GM18519 (cell line): ENCODE measurements around the gene UBE2J2.

ENCODE experiments used
- ATAC-seq: cut with Tn5 transposase; IDR thresholded peaks from one replicate; pipeline ENCODE4 v1.9.1; 2021; ENCODE audit warnings: mild to moderate bottlenecking, moderate library complexity; ENCODE audit not compliant: unreplicated experiment, low FRiP score

The UBE2J2 gene

DNA sequence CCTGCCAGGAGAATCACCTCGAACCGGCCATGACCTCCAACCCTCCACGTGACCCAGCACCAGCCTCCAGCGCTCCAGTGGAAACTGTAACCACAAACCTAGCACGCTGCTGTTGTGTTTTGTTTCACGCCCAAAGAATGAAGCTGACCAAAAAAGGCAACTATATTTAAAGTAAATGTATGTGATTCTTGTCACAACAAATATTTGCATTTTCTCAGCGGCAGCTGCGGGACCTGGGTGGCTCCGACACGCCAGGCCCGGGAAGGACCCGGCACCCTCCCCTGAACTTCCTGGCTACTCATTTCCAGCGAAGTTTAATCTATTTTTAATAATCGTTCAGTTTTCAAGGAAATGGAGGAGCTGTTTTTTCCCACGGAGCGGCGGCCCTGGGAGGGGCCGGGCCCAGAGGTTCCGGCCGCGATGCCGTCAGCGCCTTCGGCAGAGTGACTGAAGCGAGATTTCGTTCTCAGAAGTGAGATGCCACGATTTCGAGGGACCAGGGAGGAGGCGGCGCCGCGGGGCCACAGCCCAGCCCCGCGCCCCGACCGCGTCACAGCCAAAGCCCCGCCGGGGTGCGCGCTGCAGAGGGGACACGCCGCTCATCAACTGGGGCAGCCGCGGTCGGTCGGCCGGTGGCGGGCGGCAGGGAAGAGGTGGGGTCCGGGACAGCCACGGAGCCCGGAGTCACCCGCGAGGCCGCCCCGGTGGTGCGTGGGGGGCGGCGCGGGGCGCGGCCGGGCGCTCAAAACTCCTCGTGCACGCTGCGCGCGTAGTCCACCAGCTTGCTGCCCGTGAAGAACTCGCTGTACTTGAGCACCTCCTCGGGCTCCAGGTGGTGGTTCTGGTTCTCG, 56.7 kb downstream of the UBE2J2 start:
- no peak for ATAC-seq

DNA sequence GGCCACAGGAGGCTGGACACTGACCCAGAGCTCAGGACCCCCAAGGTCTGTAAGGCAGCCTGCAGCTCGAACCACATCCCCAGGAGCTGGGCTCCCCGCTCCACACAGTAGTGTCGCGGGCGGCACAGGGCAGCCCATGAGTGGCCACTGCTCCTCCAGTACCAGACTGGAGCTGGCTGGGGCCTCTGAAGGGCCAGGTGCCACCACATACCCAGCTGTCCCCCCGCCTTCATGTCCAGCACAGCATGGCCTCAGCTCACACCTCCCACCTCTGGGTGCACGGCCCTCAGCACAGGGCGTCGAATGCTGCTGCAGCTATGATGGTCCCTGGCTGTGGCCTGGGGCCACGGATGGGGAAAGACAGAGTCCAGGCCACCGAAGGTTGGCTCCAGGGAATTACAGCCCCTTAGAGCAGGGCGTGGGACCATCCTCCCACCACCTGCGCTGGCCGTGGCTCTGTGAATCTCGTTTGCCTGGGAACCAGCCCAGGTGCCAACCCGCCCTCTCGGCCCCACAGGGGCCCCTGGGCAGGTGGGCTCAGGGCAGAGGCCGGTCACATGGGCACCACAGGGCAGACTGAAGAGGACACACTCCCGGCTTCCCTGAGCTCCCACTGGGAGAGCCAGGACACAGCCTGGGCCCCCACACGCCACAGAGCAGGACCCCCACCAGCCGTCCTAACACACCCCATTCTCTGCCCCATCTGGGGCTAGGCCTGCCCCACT, 57.6 kb downstream of the UBE2J2 start:
- no peak for ATAC-seq

DNA sequence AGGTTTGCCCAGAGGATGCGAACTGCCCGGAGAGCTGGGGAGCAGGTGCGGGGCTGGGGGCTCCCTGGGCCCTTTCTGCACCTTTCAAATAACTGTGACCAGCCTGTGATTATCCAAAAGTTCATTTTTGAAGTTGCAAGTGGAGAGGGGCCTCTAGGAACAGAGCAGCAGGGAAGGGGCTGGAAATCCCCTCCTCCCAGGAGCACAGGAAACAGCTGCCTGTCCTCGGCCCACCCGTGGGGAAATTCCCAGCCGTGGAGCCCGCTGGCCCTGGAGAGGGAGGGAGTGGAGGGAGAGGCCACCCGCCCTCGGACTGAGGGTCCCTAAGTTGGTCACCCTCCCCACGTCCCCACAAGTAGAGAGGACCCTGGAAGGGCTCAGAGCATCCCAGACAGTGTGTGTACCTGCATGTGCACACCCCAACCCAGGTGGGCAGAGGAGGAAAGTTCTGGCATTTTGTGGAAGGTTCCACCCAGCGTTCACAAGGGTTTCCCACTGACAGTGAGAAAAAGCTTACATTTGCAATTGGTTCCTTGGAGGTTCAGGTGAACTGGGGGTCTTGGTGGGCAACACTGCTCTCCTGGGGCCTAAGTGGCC, 58.5 kb downstream of the UBE2J2 start:
- ATAC-seq = no peak

DNA sequence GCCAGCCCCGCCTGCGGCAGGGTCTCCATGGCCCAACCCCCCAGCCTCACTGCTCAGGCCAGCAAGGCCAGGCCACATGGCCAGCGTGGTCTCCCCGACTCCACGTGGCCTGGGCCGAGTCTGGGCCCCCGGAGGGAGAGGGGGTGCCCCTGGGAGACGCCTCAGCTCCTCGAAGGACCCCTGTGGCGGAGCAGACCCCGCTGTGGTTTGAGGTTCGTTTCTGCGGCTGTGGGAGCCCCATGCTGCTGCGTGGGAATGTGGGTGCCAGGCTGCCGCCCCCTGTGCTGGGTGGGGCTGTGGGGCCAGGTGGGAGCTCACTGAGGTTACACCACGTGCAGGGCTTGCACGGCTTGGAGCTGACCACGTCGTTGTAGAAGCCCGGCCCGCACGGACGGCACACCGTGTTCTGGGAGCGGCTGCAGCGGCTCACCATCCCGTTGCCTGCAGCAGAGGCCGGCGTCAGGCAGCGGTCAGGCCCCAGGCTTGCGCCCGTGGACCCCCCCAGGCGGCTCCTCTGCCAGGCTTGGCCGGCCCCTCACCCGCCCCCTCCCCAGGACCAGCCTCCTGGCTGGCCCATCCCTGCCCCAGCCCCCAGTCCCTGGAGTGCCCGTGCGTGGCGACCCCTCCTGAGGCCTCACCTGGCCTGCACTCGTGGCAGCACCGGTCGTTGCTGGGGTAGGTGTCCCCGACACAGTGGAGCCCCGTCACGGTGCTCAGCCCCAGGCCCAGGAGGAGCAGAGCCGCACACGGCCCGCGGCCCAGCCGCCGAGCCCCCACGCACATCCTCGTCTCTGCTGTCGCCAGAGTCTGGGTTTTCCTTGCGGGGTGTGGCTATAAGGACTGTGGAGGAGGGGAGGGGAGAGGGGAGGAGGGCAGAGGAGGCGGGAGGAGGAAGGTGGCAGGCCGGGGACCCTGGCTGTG, 60.0 kb downstream of the UBE2J2 start, which contains the start of gene TNFRSF4:
Gene TNFRSF4, minus strand, starts transcription at position 809 of the 921 bp plus-strand sequence. Its CDS starts 26 bp downstream, at position 783.
- no peak for ATAC-seq

DNA sequence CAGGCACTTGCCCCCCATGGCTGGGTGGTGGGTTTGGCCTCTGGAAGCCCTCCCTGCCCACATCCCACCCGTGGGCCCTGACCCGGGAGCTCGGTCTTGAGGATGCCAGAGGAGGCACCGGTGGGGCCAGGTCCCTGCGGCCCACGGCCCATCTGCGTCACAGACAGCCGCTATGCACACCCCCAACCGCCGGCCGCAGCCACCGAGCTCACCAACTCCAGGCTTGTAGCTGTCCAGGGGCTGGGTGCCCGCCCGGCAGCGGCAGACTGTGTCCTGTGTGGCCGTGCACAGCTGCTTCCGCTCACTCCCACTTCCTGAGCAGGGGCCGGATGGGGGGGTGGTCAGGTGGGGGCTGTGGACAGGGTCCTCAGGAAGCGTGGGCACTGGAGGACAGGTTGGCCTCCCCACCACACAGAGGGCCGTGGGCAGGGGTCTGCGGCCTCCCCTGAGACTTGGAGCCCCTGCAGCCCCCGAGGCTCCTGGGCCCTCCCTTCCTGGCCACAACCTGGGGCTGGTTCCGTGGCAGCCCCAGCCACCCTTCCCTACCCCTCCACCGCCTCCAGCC, 60.8 kb downstream of the UBE2J2 start:
- ATAC-seq = no peak

DNA sequence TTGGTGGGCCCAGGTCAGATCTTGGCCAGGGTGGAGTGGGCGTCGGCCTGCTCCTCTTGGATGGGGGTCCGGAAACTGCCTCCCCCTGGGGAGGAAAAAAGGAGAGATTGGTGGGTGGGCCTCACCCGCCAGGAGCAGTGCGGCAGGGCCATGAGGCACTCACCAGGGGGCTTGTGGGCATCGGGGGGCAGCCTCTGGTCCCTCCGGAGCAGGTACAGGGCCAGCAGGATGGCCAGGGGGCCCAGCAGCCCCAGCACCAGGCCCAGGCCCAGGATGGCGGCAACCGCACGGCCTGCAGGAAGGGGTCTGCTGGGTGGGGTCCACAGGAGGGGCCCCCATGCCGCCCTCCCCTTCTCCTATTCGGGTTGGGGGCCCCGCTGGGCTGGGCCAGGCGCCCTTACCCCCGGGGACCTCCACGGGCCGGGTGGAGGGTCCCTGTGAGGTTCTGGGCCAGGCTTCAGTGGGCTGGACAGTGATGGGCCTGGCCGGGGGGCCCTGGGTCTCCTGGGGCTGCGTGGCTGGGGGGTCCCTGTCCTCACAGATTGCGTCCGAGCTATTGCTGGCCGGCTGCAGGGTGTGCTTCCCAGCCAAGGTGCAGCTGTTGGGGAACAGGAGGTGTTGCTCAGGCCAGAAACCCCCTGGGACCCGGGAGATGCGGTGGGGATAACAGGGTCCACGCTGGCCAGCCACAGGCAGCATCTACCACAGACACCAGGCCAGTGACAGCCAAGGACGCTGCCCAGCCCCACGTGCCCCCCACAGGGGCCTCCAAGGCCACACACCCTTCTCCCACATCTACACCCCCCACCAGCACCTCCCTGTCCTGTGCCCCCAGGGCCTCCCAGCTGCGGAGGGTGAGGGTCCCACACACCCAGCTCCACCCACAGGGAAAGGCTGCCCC, 61.9 kb downstream of the UBE2J2 start:
- ATAC-seq = no peak

DNA sequence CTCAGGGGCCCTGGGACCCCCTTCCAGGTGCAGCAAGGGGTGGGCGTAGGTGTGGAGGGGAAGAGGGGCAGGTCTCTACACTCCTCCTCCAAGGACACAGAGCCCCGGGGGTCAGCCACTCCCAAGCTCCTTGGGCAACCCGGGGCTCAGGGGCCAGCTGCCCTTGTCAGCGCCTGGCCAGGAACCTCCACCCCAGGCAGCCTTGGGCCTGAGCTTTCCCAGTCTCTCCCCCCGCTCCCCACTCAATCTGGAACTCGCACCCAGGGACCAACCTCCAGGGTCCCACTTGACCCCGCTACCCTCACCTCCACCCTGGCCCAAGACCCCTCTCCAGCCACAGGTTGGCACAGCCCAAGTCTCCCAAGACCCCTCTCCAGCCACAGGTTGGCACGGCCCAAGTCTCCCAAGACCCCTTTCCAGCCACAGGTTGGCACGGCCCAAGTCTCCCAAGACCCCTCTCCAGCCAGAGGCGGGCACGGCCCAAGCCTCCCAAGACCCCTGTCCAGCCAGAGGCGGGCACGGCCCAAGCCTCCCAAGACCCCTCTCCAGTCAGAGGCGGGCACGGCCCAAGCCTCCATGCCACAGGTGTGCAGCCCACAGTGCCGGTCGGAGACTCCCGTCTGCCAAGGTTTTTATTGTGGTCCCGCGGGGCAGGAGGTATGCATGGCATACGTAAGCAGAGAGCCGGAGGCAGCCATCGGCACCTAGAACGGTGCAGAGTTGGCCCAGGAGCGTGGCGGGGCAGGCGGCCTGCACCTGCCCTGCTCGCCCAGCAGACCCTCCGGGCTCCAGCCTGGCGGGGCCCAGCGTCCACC, 62.7 kb downstream of the UBE2J2 start:
- ATAC-seq = no peak

DNA sequence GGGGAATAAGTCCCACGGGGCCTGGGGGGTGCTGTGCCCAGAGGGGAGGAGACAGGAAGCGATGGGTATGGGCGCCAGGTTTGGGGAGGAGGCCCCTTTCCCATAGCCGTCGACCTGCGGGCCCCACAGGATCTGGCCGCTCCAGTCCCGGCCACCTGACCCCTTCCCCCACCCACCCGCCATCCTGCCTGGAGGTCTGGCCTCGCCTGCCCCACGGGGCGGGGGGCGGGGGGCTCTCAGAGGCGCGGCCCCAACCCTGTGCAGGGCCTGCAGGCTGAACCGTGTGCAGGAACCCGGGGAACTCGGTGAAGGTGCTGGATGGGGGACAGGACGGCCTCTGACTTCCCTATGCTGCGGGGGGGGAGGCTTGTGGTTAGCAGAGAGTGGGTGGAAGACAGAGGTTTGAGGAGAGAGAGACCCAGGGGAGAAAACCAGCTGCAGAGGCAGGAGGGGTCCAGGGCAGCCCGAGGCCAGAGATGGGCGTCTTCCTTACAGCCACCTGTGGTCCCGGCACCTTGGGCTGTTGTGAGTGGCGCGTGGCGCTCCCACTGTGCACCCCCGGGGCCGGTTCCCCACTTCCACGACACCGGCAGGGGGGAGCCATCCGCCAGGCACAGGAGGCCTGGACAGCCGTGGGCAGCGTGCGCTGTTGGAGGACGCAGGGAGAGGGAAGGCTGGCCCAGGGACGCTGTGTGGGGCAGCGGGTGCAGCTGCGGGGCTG, 64.8 kb downstream of the UBE2J2 start:
- no peak for ATAC-seq

DNA sequence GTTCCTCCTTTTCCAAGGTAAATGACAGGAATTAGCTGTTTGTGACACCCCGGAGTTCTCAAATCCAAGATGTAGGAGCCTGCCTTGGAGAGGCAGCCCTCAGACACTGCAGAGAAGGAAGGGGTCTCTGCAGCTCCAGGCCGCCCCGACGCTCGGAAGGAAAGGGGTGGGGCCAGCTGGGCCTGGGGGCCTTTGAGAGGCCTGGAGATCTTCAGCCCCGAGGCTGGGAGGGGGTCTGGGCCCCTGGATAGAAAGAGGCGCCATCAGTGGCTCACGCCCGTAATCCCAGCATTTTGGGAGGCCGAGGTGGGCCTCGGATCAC, 66.1 kb downstream of the UBE2J2 start:
- no peak for ATAC-seq

DNA sequence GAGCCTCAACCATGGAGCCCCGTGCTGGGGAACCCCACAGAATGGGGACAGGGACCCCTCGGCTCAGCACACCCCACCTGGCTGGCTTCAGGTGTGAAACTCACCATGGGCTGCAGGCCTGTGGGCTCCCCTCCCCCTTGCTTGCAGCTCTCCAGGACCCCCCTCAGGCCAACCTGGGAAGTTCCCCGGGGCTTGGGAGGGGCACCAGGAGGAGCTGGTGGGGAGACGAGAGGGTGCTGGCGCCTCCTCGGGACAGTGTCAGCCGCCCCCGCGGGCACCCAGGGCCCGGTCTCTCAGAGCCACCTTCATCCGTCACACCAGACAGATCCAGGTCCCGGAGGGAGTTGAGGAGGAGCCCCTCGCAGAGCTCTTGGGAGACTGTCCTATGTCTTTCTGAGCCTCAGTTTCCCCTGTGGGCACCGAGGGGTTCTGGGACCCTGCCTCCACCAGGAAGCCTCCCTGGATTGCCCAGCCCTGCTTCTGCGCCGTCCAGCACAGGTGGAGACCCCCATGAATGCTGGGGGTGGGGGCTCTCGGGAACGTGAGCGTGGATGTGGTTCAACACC, 66.6 kb downstream of the UBE2J2 start:
- no peak for ATAC-seq

DNA sequence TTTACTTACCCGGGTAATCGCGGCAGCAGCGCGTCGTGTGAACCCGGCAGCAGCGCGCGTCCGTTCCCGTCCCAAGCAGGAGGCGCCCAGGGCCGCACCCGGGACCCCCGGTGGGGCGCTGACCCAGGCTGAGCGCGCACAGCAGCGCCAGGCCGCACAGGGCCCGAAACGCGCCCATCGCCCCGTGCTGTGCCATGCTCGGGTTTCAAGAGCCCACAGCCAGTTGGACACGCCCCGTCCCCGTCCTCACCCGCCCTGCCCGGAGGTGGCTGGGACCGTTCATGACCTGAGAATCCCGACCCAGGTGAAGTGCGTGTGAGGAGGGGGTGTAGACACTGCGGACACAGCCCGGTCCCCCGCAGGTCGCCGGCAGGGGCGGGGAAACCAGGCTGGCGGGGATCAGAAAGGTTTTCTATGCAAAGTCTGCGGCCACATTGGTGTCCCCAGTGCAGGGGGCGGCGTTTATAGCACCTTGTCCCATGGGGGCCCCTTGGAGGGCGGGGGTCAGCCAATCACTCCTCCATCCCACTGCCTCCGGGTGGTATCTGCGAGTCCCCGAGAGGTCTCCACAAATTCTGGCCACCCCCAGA, 67.2 kb downstream of the UBE2J2 start, which contains the start of gene TNFRSF18:
Gene TNFRSF18, minus strand, starts transcription at position 217 of the 590 bp plus-strand sequence. Its CDS starts 21 bp downstream, at position 196.
- ATAC-seq = no peak

DNA sequence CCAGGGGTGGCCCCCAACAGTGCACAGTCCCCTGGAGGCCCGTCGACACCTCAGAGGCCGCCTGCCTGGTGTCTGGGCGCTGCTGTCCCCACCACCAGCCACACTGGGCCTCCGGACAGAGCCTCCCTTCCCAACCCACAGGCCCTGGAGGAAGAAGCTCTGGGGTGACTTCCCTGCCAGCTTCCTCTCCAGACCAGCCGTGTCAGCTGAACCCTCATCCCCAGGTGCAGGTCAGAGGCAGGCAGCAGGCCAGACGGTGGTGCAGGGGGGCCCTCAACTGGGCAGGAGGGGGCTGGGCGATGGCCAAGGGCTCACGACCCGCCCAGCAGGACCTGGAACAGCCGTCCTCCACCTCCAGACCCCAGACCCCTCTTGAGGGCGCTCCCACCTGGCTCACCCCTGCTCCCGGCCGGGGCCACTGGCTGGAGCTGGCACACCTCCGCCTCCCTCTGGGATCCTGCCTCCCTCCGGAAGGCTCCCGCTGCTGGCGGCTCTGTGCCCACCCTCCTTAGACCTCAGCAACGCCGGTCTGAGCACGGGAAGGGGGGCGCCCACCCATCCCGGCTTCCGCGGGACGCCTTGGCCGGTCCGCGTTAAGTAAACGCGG, 67.8 kb downstream of the UBE2J2 start:
- ATAC-seq = no peak

DNA sequence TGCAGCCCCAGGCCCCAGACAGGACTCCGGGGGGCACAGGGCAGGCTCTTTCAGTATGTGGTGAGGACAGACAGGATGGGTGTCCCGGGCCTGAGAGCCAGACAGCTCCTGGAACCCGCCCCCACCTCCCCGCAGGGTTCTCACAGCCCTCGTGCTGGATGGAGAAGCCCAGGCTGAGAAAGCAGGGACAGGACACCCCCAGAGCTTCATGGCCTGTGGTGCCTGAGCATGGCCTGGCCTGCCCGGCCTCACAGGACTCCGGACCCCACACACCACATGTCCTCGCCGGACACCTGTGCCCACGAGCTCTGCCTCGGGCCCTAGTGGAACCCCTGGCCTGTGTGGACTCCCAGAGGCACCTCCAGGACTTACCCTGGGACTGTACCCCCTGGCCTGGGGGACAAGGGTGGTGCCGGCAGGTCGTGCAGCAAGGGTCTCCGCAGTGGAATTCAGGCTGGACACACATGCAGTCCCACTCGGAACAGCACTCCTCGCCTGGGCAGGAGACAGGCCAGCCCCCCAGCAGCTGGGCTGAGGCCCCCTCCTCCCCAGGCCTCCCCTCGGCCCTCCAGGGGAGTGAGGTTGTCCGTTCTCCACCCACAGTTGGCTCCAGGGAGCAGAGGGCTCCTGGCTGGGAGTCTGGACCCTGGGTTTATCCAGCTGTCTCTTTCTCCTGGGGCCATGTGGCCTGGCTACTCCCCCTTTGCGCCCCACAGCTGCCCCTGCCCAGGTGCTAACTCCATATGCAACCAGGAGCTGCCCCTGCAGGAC, 68.5 kb downstream of the UBE2J2 start:
- ATAC-seq = no peak

DNA sequence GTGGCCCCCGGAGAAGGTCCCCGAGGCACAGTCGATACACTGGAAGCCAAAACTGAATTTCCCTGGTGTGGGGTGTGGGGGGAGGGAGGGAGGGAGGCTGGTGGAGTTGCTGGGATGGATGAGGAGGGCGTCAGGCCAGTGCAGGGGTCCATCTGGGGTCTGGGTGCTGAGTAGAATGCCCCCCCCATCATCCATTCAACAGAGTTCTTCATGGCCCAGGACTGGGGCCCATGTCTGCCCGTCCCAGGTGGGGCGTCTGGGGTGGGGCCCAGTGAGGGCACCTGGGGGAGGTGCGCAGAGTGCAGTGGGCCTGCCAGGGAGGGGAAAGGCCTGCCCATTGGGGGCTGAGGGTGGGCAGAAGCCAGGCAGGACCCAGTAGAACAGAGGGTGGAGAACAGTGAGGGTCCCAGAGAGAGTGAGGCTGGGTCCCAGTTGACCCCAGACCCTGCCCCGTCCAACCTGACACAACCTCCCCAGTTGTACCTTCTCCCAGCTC, 69.2 kb downstream of the UBE2J2 start:
- no peak for ATAC-seq
